Fibroblast of lung (primary cell): ENCODE data around the gene SYTL1. TPM values are rescaled to one million over a fixed set of nuclear protein-coding genes. Genes with fewer than 3 reads are reported as not detected.

Experiments used
- DNase-seq, 2 donors: peaks; one replicate each; pipeline versions ENCODE4 v3.0.0 to v3.0.0-alpha.2; 2010; ENCODE audit warnings: low read depth in 2 of 2
- H2AFZ ChIP-seq: 2 replicates; pipeline ENCODE4 v1.5.1; 2012; ENCODE audit warnings: low read length, control low read depth, inconsistent platforms
- H3K27ac ChIP-seq: 2 replicates; pipeline ENCODE4 v1.5.1; 2011; ENCODE audit warnings: low read length, control low read depth; ENCODE audit not compliant: insufficient read depth
- H3K27me3 ChIP-seq: 2 replicates; pipeline ENCODE4 v1.5.1; 2011; ENCODE audit warnings: mild to moderate bottlenecking, low read length; ENCODE audit not compliant: control insufficient read depth, insufficient read depth
- H3K36me3 ChIP-seq: 2 replicates; pipeline ENCODE4 v1.5.1; 2011; ENCODE audit warnings: low read length; ENCODE audit not compliant: control insufficient read depth, insufficient read depth
- H3K4me1 ChIP-seq: 2 replicates; pipeline ENCODE4 v1.5.1; 2011; ENCODE audit warnings: low read length; ENCODE audit not compliant: control insufficient read depth, insufficient read depth; ENCODE audit errors: extremely low read depth
- H3K4me2 ChIP-seq: 2 replicates; pipeline ENCODE4 v1.5.1; 2011; ENCODE audit warnings: low read length, control low read depth; ENCODE audit not compliant: insufficient read depth; ENCODE audit errors: extremely low read depth
- H3K4me3 ChIP-seq, 4 experiments: fragments of 200-600 bp in 1 of 4; sonication (generic) in 1 of 4; replicated peaks in 1 of 4; 2 replicates each; pipeline ENCODE4 v1.5.1; 2011 to 2016; ENCODE audit warnings: low read length in 4 of 4, low read depth in 3 of 4, mild to moderate bottlenecking in 3 of 4, control low read depth in 2 of 4, inconsistent platforms in 1 of 4, mixed read lengths in 1 of 4; ENCODE audit not compliant: insufficient read depth in 1 of 4; ENCODE audit errors: control extremely low read depth in 1 of 4
- H3K79me2 ChIP-seq: 2 replicates; pipeline ENCODE4 v1.5.1; 2012; ENCODE audit warnings: mild to moderate bottlenecking, low read length, inconsistent platforms; ENCODE audit not compliant: control insufficient read depth, insufficient read depth
- H3K9ac ChIP-seq: 2 replicates; pipeline ENCODE4 v1.5.1; 2011; ENCODE audit warnings: mild to moderate bottlenecking, low read length, control low read depth; ENCODE audit not compliant: insufficient read depth
- H3K9me3 ChIP-seq: 2 replicates; pipeline ENCODE4 v1.5.1; 2012; ENCODE audit warnings: low read depth, low read length; ENCODE audit not compliant: control insufficient read depth, insufficient read depth
- H4K20me1 ChIP-seq: 2 replicates; pipeline ENCODE4 v1.5.1; 2011; ENCODE audit warnings: low read length; ENCODE audit not compliant: control insufficient read depth, insufficient read depth; ENCODE audit errors: extremely low read depth
- EZH2 ChIP-seq: IDR thresholded peaks from 2 replicates; pipeline ENCODE4 v1.5.1; 2012; ENCODE audit warnings: low read length, control low read depth, mild to moderate bottlenecking; ENCODE audit errors: missing control alignments
- polyA plus RNA-seq, 2 donors: library from polyadenylated mRNA; depleted of rRNA in 1 of 2; stranded (reverse) in 1 of 2; unstranded in 1 of 2; fragments of >200 nt; gene quantifications; 2 replicates each; pipeline ENCODE4 v1.2.1, GENCODE V29; 2011 to 2012; ENCODE audit warnings: missing spikeins in 1 of 2
- total RNA-seq: library from RNA; depleted of rRNA; stranded (reverse); fragments of >200 nt; gene quantifications from 2 replicates; pipeline ENCODE4 v1.2.1, GENCODE V29; 2014
- TF ChIP-seq, protein P1 (sequence below), 2 donors: IDR thresholded peaks in 1 of 2; conservative IDR thresholded peaks in 1 of 2; 1 replicate in 1 of 2; 2 replicates in 1 of 2; pipeline ENCODE4 v1.5.1; 2011 to 2012; ENCODE audit warnings: low read length in 2 of 2, control low read depth in 1 of 2, inconsistent platforms in 1 of 2, low read depth in 1 of 2, mild to moderate bottlenecking in 1 of 2

SYTL1 gene
- total and polyA plus RNA-seq, 2 donors (not counting 1 experiment from before 2014, with no cell fraction given), result 0.02 to 0.17 TPM

DNA sequence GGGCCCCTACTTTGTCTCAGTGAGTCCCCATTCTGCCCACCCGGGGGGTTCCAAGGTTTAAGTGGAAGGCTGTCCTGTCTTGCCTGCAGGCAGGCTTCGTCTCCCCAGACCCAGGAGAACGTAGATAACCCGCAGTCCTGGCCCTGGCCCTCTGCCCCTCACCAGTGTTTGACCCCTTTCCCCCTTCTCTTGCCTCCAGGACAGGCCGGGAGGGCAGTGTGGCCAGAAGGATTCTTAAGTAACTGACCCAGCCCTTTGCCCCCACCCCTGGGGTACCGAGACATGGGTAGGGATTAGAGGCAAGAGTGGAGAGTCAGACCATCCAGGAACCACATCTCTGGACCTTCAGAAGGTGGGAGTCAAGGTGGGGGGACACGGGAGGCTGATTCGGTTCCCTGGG lies 11.0 kb upstream of the SYTL1 start:
- H3K9ac ChIP-seq, result no peak overlapping the region
- H3K4me1 ChIP-seq, result peaks cover 3% of the 10 kb centered on the region
- H4K20me1 ChIP-seq, result no peaks in the 10 kb centered on the region
- H3K9me3 ChIP-seq, result no peaks in the 10 kb centered on the region
- H2AFZ ChIP-seq, result no peak overlapping the region
- TF ChIP-seq, protein P1, sequence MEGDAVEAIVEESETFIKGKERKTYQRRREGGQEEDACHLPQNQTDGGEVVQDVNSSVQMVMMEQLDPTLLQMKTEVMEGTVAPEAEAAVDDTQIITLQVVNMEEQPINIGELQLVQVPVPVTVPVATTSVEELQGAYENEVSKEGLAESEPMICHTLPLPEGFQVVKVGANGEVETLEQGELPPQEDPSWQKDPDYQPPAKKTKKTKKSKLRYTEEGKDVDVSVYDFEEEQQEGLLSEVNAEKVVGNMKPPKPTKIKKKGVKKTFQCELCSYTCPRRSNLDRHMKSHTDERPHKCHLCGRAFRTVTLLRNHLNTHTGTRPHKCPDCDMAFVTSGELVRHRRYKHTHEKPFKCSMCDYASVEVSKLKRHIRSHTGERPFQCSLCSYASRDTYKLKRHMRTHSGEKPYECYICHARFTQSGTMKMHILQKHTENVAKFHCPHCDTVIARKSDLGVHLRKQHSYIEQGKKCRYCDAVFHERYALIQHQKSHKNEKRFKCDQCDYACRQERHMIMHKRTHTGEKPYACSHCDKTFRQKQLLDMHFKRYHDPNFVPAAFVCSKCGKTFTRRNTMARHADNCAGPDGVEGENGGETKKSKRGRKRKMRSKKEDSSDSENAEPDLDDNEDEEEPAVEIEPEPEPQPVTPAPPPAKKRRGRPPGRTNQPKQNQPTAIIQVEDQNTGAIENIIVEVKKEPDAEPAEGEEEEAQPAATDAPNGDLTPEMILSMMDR (conservative IDR thresholded peaks at IDR 0.05 in 1 of 2, IDR thresholded peaks at IDR 0.05 in 1 of 2; ENCODE audit: low read depth in 1 of 2, low read length in 2 of 2), result no peak
- no peak for TF ChIP-seq EZH2
- peaks cover 35% of the 10 kb centered on the region for H3K79me2 ChIP-seq
- DNase-seq, result no peak
- H3K27ac ChIP-seq, result no peak overlapping the region
- H3K27me3 ChIP-seq, result no peaks in the 10 kb centered on the region
- no peak overlapping the region for H3K4me3 ChIP-seq
- H3K4me2 ChIP-seq, result no peak overlapping the region
- H3K36me3 ChIP-seq, result peaks cover 26% of the 10 kb centered on the region

DNA sequence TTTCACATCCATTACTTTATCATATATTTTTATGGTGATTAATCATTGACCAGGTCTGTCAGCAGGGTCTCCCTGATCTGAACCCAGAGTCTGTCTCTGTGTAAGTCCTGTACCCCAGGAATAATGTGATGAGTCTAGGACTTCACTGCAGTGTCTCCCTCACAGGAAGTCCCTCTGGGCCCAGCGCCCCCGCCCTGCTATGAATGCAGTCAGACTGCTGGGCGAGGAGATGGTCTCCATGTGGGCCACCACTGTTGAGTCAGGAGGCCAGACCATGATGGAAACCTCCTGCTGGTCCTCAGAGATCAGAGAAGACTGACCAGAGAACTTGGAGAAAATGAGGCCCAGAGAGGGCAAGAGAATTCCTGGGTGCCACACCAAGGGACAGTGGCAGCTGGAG lies 10.4 kb upstream of the SYTL1 start:
- H3K79me2 ChIP-seq, result peaks cover 30% of the 10 kb centered on the region
- H3K36me3 ChIP-seq, result peaks cover 26% of the 10 kb centered on the region
- no peak overlapping the region for H3K9ac ChIP-seq
- H3K4me1 ChIP-seq, result peaks cover 3% of the 10 kb centered on the region
- H3K4me2 ChIP-seq, result no peak overlapping the region
- no peaks in the 10 kb centered on the region for H3K9me3 ChIP-seq
- H3K27ac ChIP-seq, result no peak overlapping the region
- no peak for DNase-seq
- H3K27me3 ChIP-seq, result no peaks in the 10 kb centered on the region
- no peak overlapping the region for H2AFZ ChIP-seq
- TF ChIP-seq, protein P1 (conservative IDR thresholded peaks at IDR 0.05 in 1 of 2, IDR thresholded peaks at IDR 0.05 in 1 of 2; ENCODE audit: low read depth in 1 of 2, low read length in 2 of 2), result no peak
- TF ChIP-seq EZH2, result no peak
- H3K4me3 ChIP-seq, result no peak overlapping the region
- no peaks in the 10 kb centered on the region for H4K20me1 ChIP-seq

DNA sequence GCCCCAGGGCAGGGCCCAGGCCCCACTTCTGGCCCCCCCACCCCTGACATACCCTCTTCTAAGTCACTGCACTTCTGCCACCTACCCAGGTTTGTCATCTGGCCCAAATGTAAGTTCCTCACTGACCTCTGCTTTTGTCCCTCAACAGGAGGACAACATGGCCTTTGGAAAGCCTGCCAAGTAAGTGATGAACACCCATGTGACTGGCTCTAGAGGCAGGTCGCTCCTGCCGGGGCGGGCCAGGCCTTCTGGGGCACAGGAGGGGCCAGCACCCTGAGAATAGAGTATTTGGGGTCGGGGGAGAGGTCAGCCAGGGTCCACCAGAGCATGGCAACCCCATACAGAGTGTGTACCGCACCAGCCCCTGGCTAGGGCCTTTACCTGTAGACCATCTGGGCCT lies 9.9 kb upstream of the SYTL1 start:
- H2AFZ ChIP-seq, result no peak overlapping the region
- no peak for DNase-seq
- peaks cover 28% of the 10 kb centered on the region for H3K36me3 ChIP-seq
- H3K4me2 ChIP-seq, result no peak overlapping the region
- no peak overlapping the region for H3K9ac ChIP-seq
- no peaks in the 10 kb centered on the region for H4K20me1 ChIP-seq
- peaks cover 1% of the 10 kb centered on the region for H3K4me1 ChIP-seq
- TF ChIP-seq, protein P1 (conservative IDR thresholded peaks at IDR 0.05 in 1 of 2, IDR thresholded peaks at IDR 0.05 in 1 of 2; ENCODE audit: low read depth in 1 of 2, low read length in 2 of 2), result no peak
- TF ChIP-seq EZH2, result no peak
- no peaks in the 10 kb centered on the region for H3K9me3 ChIP-seq
- no peak overlapping the region for H3K4me3 ChIP-seq
- H3K27ac ChIP-seq, result no peak overlapping the region
- H3K79me2 ChIP-seq, result peaks cover 25% of the 10 kb centered on the region
- no peaks in the 10 kb centered on the region for H3K27me3 ChIP-seq
